ENCODE measurements around the gene ILF2.

DNA sequence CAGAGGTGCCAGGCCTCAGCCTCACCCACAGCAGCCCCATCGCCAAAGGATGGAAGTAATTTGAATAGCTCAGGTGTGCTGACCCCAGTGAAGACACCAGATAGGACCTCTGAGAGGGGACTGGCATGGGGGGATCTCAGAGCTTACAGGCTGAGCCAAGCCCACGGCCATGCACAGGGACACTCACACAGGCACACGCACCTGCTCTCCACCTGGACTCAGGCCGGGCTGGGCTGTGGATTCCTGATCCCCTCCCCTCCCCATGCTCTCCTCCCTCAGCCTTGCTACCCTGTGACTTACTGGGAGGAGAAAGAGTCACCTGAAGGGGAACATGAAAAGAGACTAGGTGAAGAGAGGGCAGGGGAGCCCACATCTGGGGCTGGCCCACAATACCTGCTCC lies 22.7 kb upstream of the ILF2 start:
- TF ChIP-seq CTCF (IDR thresholded peaks at IDR 0.05) (no peak), POLR2AphosphoS5 (IDR thresholded peaks at IDR 0.05) (no peak), POLR2A (IDR thresholded peaks at IDR 0.05) (no peak)

Measured in prostate gland (tissue), 2 donors.